ENCODE measurements around the gene TPD52L1.

The TPD52L1 gene

GRCh38 chr6:125231574-125232343 lies 78.2 kb downstream of the TPD52L1 start:
- no peaks in the 10 kb centered on the region for H3K9me3 ChIP-seq (ENCODE audit: insufficient read depth, low read length)
- TF ChIP-seq CTCF (IDR thresholded peaks at IDR 0.05; ENCODE audit: low read depth, low read length) (no peak), EZH2phosphoT487 (IDR thresholded peaks at IDR 0.05; ENCODE audit: low read depth) (no peak)
- H3K4me2 ChIP-seq (ENCODE audit: low read length), result no peak overlapping the region
- H3K27me3 ChIP-seq (ENCODE audit: low read depth, low read length), result no peaks in the 10 kb centered on the region
- no peaks in the 10 kb centered on the region for H4K20me1 ChIP-seq (ENCODE audit: insufficient read depth, low read length)
- no peak overlapping the region for H3K9ac ChIP-seq (ENCODE audit: low read length)
- H3K4me1 ChIP-seq (ENCODE audit: low read length), result no peaks in the 10 kb centered on the region
- no peak overlapping the region for H2AFZ ChIP-seq (ENCODE audit: low read depth, low read length)
- no peaks in the 10 kb centered on the region for H3K79me2 ChIP-seq (ENCODE audit: low read length)
- H3K36me3 ChIP-seq (replicated peaks; ENCODE audit: low read depth, low read length), result no peaks in the 10 kb centered on the region
- no peak overlapping the region for H3K4me3 ChIP-seq (ENCODE audit: low read length)
- H3K27ac ChIP-seq (ENCODE audit: low read length), result no peak overlapping the region

GRCh38 chr6:125232466-125232865 lies 78.9 kb downstream of the TPD52L1 start:
- Histone ChIP-seq H3K9me3 (ENCODE audit: insufficient read depth, low read length) (no peaks in the 10 kb centered on the region), H3K27ac (ENCODE audit: low read length) (no peak overlapping the region), H4K20me1 (ENCODE audit: insufficient read depth, low read length) (no peaks in the 10 kb centered on the region), H3K4me1 (ENCODE audit: low read length) (no peaks in the 10 kb centered on the region), H3K27me3 (ENCODE audit: low read depth, low read length) (no peaks in the 10 kb centered on the region), H3K79me2 (ENCODE audit: low read length) (no peaks in the 10 kb centered on the region), H3K36me3 (replicated peaks; ENCODE audit: low read depth, low read length) (no peaks in the 10 kb centered on the region), H3K4me3 (ENCODE audit: low read length) (no peak overlapping the region), H2AFZ (ENCODE audit: low read depth, low read length) (no peak overlapping the region), H3K4me2 (ENCODE audit: low read length) (no peak overlapping the region), H3K9ac (ENCODE audit: low read length) (no peak overlapping the region)
- TF ChIP-seq EZH2phosphoT487 (IDR thresholded peaks at IDR 0.05; ENCODE audit: low read depth) (no peak), CTCF (IDR thresholded peaks at IDR 0.05; ENCODE audit: low read depth, low read length) (no peak)

GRCh38 chr6:125233202-125233601 lies 79.6 kb downstream of the TPD52L1 start:
- no peaks in the 10 kb centered on the region for H3K27me3 ChIP-seq (ENCODE audit: low read depth, low read length)
- no peak overlapping the region for H3K27ac ChIP-seq (ENCODE audit: low read length)
- no peaks in the 10 kb centered on the region for H3K9me3 ChIP-seq (ENCODE audit: insufficient read depth, low read length)
- H3K79me2 ChIP-seq (ENCODE audit: low read length), result no peaks in the 10 kb centered on the region
- H2AFZ ChIP-seq (ENCODE audit: low read depth, low read length), result no peak overlapping the region
- H3K4me1 ChIP-seq (ENCODE audit: low read length), result no peaks in the 10 kb centered on the region
- no peaks in the 10 kb centered on the region for H4K20me1 ChIP-seq (ENCODE audit: insufficient read depth, low read length)
- H3K9ac ChIP-seq (ENCODE audit: low read length), result no peak overlapping the region
- TF ChIP-seq EZH2phosphoT487 (IDR thresholded peaks at IDR 0.05; ENCODE audit: low read depth) (no peak), CTCF (IDR thresholded peaks at IDR 0.05; ENCODE audit: low read depth, low read length) (no peak)
- H3K36me3 ChIP-seq (replicated peaks; ENCODE audit: low read depth, low read length), result no peaks in the 10 kb centered on the region
- H3K4me3 ChIP-seq (ENCODE audit: low read length), result no peak overlapping the region
- H3K4me2 ChIP-seq (ENCODE audit: low read length), result no peak overlapping the region

GRCh38 chr6:125236536-125237327 lies 83.2 kb downstream of the TPD52L1 start:
- Histone ChIP-seq H3K9me3 (ENCODE audit: insufficient read depth, low read length) (no peaks in the 10 kb centered on the region), H3K4me1 (ENCODE audit: low read length) (no peaks in the 10 kb centered on the region), H4K20me1 (ENCODE audit: insufficient read depth, low read length) (no peaks in the 10 kb centered on the region), H3K27ac (ENCODE audit: low read length) (no peak overlapping the region), H3K27me3 (ENCODE audit: low read depth, low read length) (no peaks in the 10 kb centered on the region), H3K4me3 (ENCODE audit: low read length) (no peak overlapping the region), H3K4me2 (ENCODE audit: low read length) (no peak overlapping the region), H2AFZ (ENCODE audit: low read depth, low read length) (no peak overlapping the region), H3K9ac (ENCODE audit: low read length) (no peak overlapping the region), H3K79me2 (ENCODE audit: low read length) (no peaks in the 10 kb centered on the region), H3K36me3 (replicated peaks; ENCODE audit: low read depth, low read length) (no peaks in the 10 kb centered on the region)
- TF ChIP-seq CTCF (IDR thresholded peaks at IDR 0.05; ENCODE audit: low read depth, low read length) (no peak), EZH2phosphoT487 (IDR thresholded peaks at IDR 0.05; ENCODE audit: low read depth) (no peak)

All from OCI-LY3 (cell line).